Psoas muscle (tissue), 8 donors: ENCODE measurements around the gene FFAR3. TPM values are rescaled to one million over a fixed set of nuclear protein-coding genes. Genes with fewer than 3 reads are reported as not detected.
"Not testable (repeated sequence)": the region's sequence is repeated elsewhere in the genome, so short reads cannot be mapped to it uniquely, and the experiment has no call there.

Experiments used
- ATAC-seq, 4 donors: fragments of 200-7000 bp; cut with Tn5 transposase; one replicate each; pipeline ENCODE4 v1.9.1; 2020; ENCODE audit warnings: moderate library complexity in 3 of 4, mild to moderate bottlenecking in 2 of 4
- DNase-seq, 2 donors: peaks; one replicate each; pipeline ENCODE4 v3.0.0-alpha.2; 2020
- H3K27ac ChIP-seq: fragments of 200-600 bp; one replicate; pipeline ENCODE4 v1.8.0; 2022
- H3K27me3 ChIP-seq, 3 donors: fragments of 200-600 bp in 1 of 3; one replicate each; pipeline versions ENCODE4 v1.6.1 to v1.8.0; 2013 to 2022; ENCODE audit warnings: low read length in 2 of 3, mild to moderate bottlenecking in 2 of 3, moderate library complexity in 1 of 3; ENCODE audit not compliant: insufficient read depth in 3 of 3
- H3K36me3 ChIP-seq, 2 donors: fragments of 200-600 bp in 1 of 2; one replicate each; pipeline versions ENCODE4 v1.6.1 to v1.8.0; 2013 to 2022; ENCODE audit warnings: low read depth in 1 of 2, mild to moderate bottlenecking in 1 of 2, moderate library complexity in 1 of 2; ENCODE audit not compliant: insufficient read depth in 1 of 2
- H3K4me1 ChIP-seq: fragments of 200-600 bp; one replicate; pipeline ENCODE4 v1.8.0; 2022
- H3K4me3 ChIP-seq: fragments of 200-600 bp; one replicate; pipeline ENCODE4 v1.8.0; 2022; ENCODE audit warnings: mild to moderate bottlenecking
- H3K9me3 ChIP-seq: fragments of 200-600 bp; one replicate; pipeline ENCODE4 v1.8.0; 2022
- WGBS, 3 donors: extraction: QIAGEN DNeasy Blood & Tissue Kit; methylation state at CpG; one replicate each; pipeline versions ENCODE4 v1.1.6 to v1.1.7; 2013; 5-methylcytosine and 5-hydroxymethylcytosine counted together
- intact Hi-C, 2 donors: fragments of 100-400 bp; cut with DNase I; formaldehyde crosslinking; loops; one replicate each; pipeline versions ENCODE4 v1.11.0 to v1.14.2; 2022
- polyA plus RNA-seq, 3 donors: library from polyadenylated mRNA; stranded (reverse); fragments of 200-250 nt; gene quantifications; one replicate each; pipeline ENCODE4 v1.2.3, GENCODE V29; 2013
- total RNA-seq, 4 donors: library from RNA; stranded (reverse); fragmentation: NEBNext Ultra II Directional in 2 of 4; extraction: Animal tissue kit (Norgen Biotek cat#: 25700) in 2 of 4; gene quantifications; one replicate each; pipeline versions ENCODE4 v1.2.1 to v1.2.4, GENCODE V29; 2021 to 2023
- TF ChIP-seq, protein P1 (sequence below): fragments of 200-600 bp; IDR thresholded peaks from one replicate; pipeline ENCODE4 v1.8.0; 2022; ENCODE audit warnings: antibody characterized with exemption
- donor health status: healthy with polysubstance abuse.
- donor health status: DM: no; HTN: no; CAD: no; lungs with moderate emphysema.
- donor health status: Bipolar disorder and iron deficiency.
- donor health status: healthy.
- donor health status: DM: yes; HTN: yes; CAD: no.
- donor health status: DM: no; HTN: no; CAD: no.
- donor health status: DM: no; HTN: no; CAD: no.
- donor health status: DM: yes; HTN: yes; CAD: no.

Gene FFAR3
- total and polyA plus RNA-seq, 7 donors = 0.04 to 0.22 (median 0.17) TPM; not detected in 4

- 77 to 82% (median 80%) methylated on average over 10 of the region's 10 CpGs for WGBS, 3 donors
- Histone ChIP-seq H3K9me3 (no peaks in the 10 kb centered on the region), H3K27me3 (peaks cover 0 to 5% (median 2%) of the 10 kb centered on the region in 3 donors), H3K27ac (no peak overlapping the region), H3K36me3 (no peaks in the 10 kb centered on the region), H3K4me3 (no peak overlapping the region), H3K4me1 (no peaks in the 10 kb centered on the region)
- ATAC-seq (no peak), DNase-seq (no peak)
- intact Hi-C loops = no loop called here
- TF ChIP-seq, protein P1, sequence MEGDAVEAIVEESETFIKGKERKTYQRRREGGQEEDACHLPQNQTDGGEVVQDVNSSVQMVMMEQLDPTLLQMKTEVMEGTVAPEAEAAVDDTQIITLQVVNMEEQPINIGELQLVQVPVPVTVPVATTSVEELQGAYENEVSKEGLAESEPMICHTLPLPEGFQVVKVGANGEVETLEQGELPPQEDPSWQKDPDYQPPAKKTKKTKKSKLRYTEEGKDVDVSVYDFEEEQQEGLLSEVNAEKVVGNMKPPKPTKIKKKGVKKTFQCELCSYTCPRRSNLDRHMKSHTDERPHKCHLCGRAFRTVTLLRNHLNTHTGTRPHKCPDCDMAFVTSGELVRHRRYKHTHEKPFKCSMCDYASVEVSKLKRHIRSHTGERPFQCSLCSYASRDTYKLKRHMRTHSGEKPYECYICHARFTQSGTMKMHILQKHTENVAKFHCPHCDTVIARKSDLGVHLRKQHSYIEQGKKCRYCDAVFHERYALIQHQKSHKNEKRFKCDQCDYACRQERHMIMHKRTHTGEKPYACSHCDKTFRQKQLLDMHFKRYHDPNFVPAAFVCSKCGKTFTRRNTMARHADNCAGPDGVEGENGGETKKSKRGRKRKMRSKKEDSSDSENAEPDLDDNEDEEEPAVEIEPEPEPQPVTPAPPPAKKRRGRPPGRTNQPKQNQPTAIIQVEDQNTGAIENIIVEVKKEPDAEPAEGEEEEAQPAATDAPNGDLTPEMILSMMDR = no peak
Measured at GRCh38 chr19:35399948-35400772, 41.9 kb downstream of the FFAR3 start.

DNA sequence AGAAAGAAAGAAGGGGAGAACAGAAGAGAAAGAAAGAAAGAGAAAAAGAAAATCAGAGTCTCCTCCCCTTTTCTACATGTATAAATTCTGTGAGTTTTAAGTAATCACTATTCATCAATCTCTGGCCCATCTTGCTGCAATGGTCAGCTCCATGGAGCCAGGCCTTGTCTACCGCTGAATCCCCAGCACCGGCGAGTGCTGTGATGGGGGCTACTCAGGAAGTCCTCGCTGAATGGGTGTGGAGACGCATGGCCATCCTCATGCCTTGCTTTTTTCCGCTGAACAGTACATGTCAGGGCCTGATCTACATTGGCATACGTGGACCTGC is 42.5 kb downstream of the FFAR3 start:
- Histone ChIP-seq H3K4me3 (no peak overlapping the region), H3K9me3 (no peaks in the 10 kb centered on the region), H3K4me1 (no peaks in the 10 kb centered on the region), H3K27ac (no peak overlapping the region), H3K27me3 (peaks cover 0 to 5% (median 2%) of the 10 kb centered on the region in 3 donors), H3K36me3 (no peaks in the 10 kb centered on the region)
- TF ChIP-seq, protein P1 = no peak
- DNase-seq (no peak), ATAC-seq (no peak)
- 88 to 91% (median 90%) methylated on average over 7 of the region's 7 CpGs for WGBS, 3 donors
- intact Hi-C loops = no loop called here

DNA sequence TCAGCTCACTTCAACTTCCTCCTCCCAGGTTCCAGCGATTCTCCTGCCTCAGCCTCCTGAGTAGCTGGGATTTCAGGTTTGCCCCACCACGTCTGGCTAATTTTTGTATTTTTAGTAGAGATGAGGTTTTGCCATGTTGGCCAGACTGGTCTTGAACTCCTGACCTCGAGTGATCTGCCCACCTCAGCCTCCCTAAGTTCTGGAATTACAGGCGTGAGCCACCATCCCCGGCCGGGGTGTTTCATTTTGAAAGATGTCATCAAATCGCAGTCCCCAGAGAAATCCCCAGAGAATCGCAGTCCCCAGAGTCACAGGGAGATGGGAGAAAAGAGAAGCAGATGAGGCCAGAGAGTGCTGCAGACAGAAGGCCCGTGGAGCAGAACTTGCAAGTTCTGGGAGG is 43.2 kb downstream of the FFAR3 start:
- H3K27me3 ChIP-seq, intact Hi-C loops: not testable (repeated sequence)

DNA sequence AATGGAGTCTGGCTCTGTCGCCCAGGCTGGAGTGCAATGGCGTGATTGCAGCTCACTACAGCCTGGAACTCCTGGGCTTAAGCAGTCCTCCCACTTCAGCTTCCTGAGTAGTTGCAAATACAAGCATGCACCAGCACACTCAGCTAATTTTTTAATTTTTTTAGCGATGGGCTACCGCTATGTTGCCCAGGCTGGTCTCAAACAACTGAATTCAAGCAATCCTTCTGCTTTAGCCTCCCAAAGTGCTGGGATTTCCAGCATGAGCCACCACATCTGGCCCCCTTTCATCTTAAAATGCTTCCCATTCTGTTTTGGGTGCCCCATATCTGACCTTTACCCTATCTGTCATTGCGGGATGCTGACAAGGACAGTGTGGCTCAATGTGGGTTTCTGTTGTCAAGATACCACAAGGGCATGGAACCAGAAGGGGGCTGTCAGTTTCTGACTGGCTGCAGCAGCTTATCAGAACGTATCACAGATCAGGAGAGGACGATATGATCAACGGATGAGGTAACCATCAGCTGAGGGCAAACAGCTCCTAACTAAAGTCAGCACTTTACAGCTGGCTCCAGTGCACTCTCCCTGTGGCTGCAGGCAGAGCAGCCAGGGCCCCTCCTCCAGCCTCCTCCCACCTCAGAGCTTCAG is 45.0 kb downstream of the FFAR3 start:
- no peaks in the 10 kb centered on the region for H3K27me3 ChIP-seq
- DNase-seq = no peak
- no peaks in the 10 kb centered on the region for H3K36me3 ChIP-seq
- WGBS, 3 donors = 78 to 82% (median 78%) methylated on average over 8 of the region's 8 CpGs
- intact Hi-C loops = no loop called here
- H3K9me3 ChIP-seq = no peaks in the 10 kb centered on the region
- H3K27ac ChIP-seq = no peak overlapping the region
- TF ChIP-seq, protein P1 = no peak
- no peak for ATAC-seq
- H3K4me3 ChIP-seq = no peak overlapping the region
- H3K4me1 ChIP-seq = no peaks in the 10 kb centered on the region

More for the DNA sequence above, 43.2 kb downstream of the FFAR3 start:
- ATAC-seq, DNase-seq, H3K4me1 ChIP-seq, H3K4me3 ChIP-seq, H3K36me3 ChIP-seq, H3K27ac ChIP-seq, H3K9me3 ChIP-seq: not testable (repeated sequence)
- 83 to 86% (median 85%) methylated on average over 9 of the region's 9 CpGs for WGBS, 3 donors

- no peaks in the 10 kb centered on the region for H3K4me1 ChIP-seq
- 56 to 57% (median 56%) methylated on average over 11 of the region's 11 CpGs for WGBS, 3 donors
- ATAC-seq = no peak
- no peaks in the 10 kb centered on the region for H3K36me3 ChIP-seq
- TF ChIP-seq, protein P1 = no peak
- H3K9me3 ChIP-seq = no peaks in the 10 kb centered on the region
- no peak overlapping the region for H3K4me3 ChIP-seq
- intact Hi-C loops = no loop called here
- peak; percentile 34 to 61 for DNase-seq
- no peaks in the 10 kb centered on the region for H3K27me3 ChIP-seq
- no peak overlapping the region for H3K27ac ChIP-seq
Measured at GRCh38 chr19:35404879-35405622, 46.8 kb downstream of the FFAR3 start.
